HCT116 (cell line): Measurements from ENCODE around the gene IGSF21. TPM values are rescaled to one million over a fixed set of nuclear protein-coding genes. Genes with fewer than 3 reads are reported as not detected.
A peak's percentile ranks its signal among the peaks of the same experiment; 100 is the strongest.

ENCODE experiments used
- ATAC-seq: fragments of 200-7000 bp; cut with Tn5 transposase; 2 replicates; pipeline ENCODE4 v1.9.1; 2020; ENCODE audit warnings: mild to moderate bottlenecking, moderate library complexity
- BruUV-seq: library from RNA; stranded (reverse); fragments of 400-500 nt; replicated peaks from 2 replicates; lab custom pipeline; 2021; lab: Mats Ljungman, UMichigan
- CTCF ChIA-PET: fragments of 300-600 bp; sonication (Branson Sonifier 250); formaldehyde crosslinking; loops from one replicate; lab custom pipeline; 2021; ENCODE audit warnings: antibody characterized with exemption; lab: Charles Lee
- POLR2A ChIA-PET: fragments of 300-600, 350-600 bp; sonication (Branson Sonifier 250); formaldehyde crosslinking; loops from one replicate; lab custom pipeline; 2021; ENCODE audit warnings: antibody characterized with exemption; lab: Charles Lee
- RAD21 ChIA-PET, 2 experiments: fragments of 300-600 bp; sonication (Branson Sonifier 250); formaldehyde crosslinking; loops; one replicate each; lab custom pipeline; 2023; ENCODE audit warnings: low total read pairs in 2 of 2; ENCODE audit not compliant: uncharacterized antibody in 2 of 2, unreplicated experiment in 2 of 2, low non-redundant PET in 1 of 2; lab: Charles Lee
- DNase-seq: peaks from one replicate; pipeline ENCODE4 v3.0.0-alpha.2; 2010; ENCODE audit warnings: low read depth, low spot score
- H2AFZ ChIP-seq: fragments of 200-600 bp; shearing (Covaris generic), sonication (generic); 2 replicates; pipeline ENCODE4 v1.6.1; 2017; ENCODE audit warnings: low read depth, mixed run types, mixed read lengths, antibody characterized with exemption, low read length; ENCODE audit not compliant: poor library complexity, severe bottlenecking
- H3K27ac ChIP-seq: 2 replicates; pipeline ENCODE4 v1.5.1; 2012; ENCODE audit warnings: low read depth, low read length
- H3K27me3 ChIP-seq: fragments of 200-600 bp; sonication (generic); 2 replicates; pipeline ENCODE4 v1.6.1; 2016; ENCODE audit warnings: mixed run types, low read length, mixed read lengths; ENCODE audit not compliant: insufficient read depth
- H3K36me3 ChIP-seq, 2 experiments: fragments of 200-500 bp in 1 of 2; fragments of 200-600 bp in 1 of 2; sonication (Bioruptor generic) in 1 of 2; sonication (generic) in 1 of 2; 2 replicates each; pipeline versions ENCODE4 v1.5.1 to v1.6.1; 2014 to 2016; ENCODE audit warnings: low read length in 2 of 2, inconsistent platforms in 1 of 2, mixed read lengths in 1 of 2, mixed run types in 1 of 2; ENCODE audit not compliant: insufficient read depth in 2 of 2, control insufficient read depth in 1 of 2
- H3K4me1 ChIP-seq, 2 experiments: fragments of 200-600 bp in 1 of 2; sonication (generic) in 1 of 2; 2 replicates each; pipeline versions ENCODE4 v1.5.1 to v1.6.1; 2012 to 2017; ENCODE audit warnings: low read length in 2 of 2, inconsistent platforms in 1 of 2, mild to moderate bottlenecking in 1 of 2, mixed read lengths in 1 of 2, mixed run types in 1 of 2, moderate library complexity in 1 of 2; ENCODE audit not compliant: insufficient read depth in 2 of 2, control insufficient read depth in 1 of 2
- H3K4me2 ChIP-seq: fragments of 200-600 bp; sonication (generic); 2 replicates; pipeline ENCODE4 v1.6.1; 2017; ENCODE audit warnings: mixed run types, low read length, mixed read lengths
- H3K4me3 ChIP-seq, 2 experiments: fragments of 200-600 bp in 1 of 2; sonication (generic) in 1 of 2; replicated peaks in 1 of 2; 2 replicates each; pipeline ENCODE4 v1.5.1; 2011 to 2016; ENCODE audit warnings: low read length in 2 of 2, control low read depth in 1 of 2, low read depth in 1 of 2, mild to moderate bottlenecking in 1 of 2, mixed read lengths in 1 of 2, mixed run types in 1 of 2
- H3K79me2 ChIP-seq: fragments of 200-600 bp; sonication (generic); 2 replicates; pipeline ENCODE4 v1.6.1; 2017; ENCODE audit warnings: mild to moderate bottlenecking, mixed run types, low read length, moderate library complexity, mixed read lengths; ENCODE audit not compliant: insufficient read depth
- H3K9ac ChIP-seq: fragments of 200-600 bp; sonication (generic); 2 replicates; pipeline ENCODE4 v1.6.1; 2016; ENCODE audit warnings: low read length, mixed read lengths
- H3K9me2 ChIP-seq: fragments of 200-600 bp; sonication (generic), shearing (Covaris generic); 2 replicates; pipeline ENCODE4 v1.6.1; 2017; ENCODE audit warnings: mixed run types, mild to moderate bottlenecking, moderate library complexity; ENCODE audit not compliant: insufficient read depth
- H3K9me3 ChIP-seq, 2 experiments: fragments of 200-500 bp in 1 of 2; fragments of 200-600 bp in 1 of 2; sonication (Bioruptor generic) in 1 of 2; sonication (generic) in 1 of 2; 2 replicates each; pipeline ENCODE4 v1.6.1; 2014 to 2017; ENCODE audit warnings: low read length in 2 of 2, mixed read lengths in 2 of 2, inconsistent platforms in 1 of 2, low read depth in 1 of 2, mild to moderate bottlenecking in 1 of 2, mixed run types in 1 of 2, moderate library complexity in 1 of 2; ENCODE audit not compliant: control insufficient read depth in 1 of 2, insufficient read depth in 1 of 2
- H4K20me1 ChIP-seq: fragments of 200-600 bp; sonication (generic), shearing (Covaris generic); 2 replicates; pipeline ENCODE4 v1.6.1; 2017; ENCODE audit warnings: mixed run types, mild to moderate bottlenecking, moderate library complexity; ENCODE audit not compliant: insufficient read depth
- CBX3 ChIP-seq: IDR thresholded peaks from 2 replicates; pipeline ENCODE4 v1.6.1; 2012; ENCODE audit warnings: low read depth
- ELF1 ChIP-seq: IDR thresholded peaks from 2 replicates; pipeline ENCODE4 v1.6.1; 2012; ENCODE audit warnings: low read depth, borderline replicate concordance
- EZH2 ChIP-seq: fragments of 200-600 bp; sonication (generic); IDR thresholded peaks from 2 replicates; pipeline ENCODE4 v1.6.1; 2017; ENCODE audit warnings: antibody characterized with exemption, mixed run types
- MAX ChIP-seq: IDR thresholded peaks from 2 replicates; pipeline ENCODE4 v1.6.1; 2012
- POLR2A ChIP-seq: IDR thresholded peaks from 2 replicates; pipeline ENCODE4 v1.7.0; 2011; ENCODE audit warnings: borderline replicate concordance; ENCODE audit not compliant: insufficient read depth, insufficient read length; ENCODE audit errors: extremely low read depth
- POLR2AphosphoS5 ChIP-seq: IDR thresholded peaks from 2 replicates; pipeline ENCODE4 v1.6.1; 2011; ENCODE audit warnings: mild to moderate bottlenecking, low read depth, low read length, moderate library complexity
- TCF7L2 ChIP-seq: IDR thresholded peaks from 2 replicates; pipeline ENCODE4 v1.7.0; 2011; ENCODE audit warnings: borderline replicate concordance, inconsistent platforms; ENCODE audit not compliant: insufficient read depth, insufficient read length; ENCODE audit errors: extremely low read depth
- YY1 ChIP-seq: IDR thresholded peaks from 2 replicates; pipeline ENCODE4 v1.6.1; 2011; ENCODE audit warnings: low read length, low read depth, moderate library complexity, mild to moderate bottlenecking; ENCODE audit not compliant: insufficient replicate concordance; ENCODE audit errors: extremely low read depth
- ZBTB33 ChIP-seq: IDR thresholded peaks from 2 replicates; pipeline ENCODE4 v1.6.1; 2011; ENCODE audit warnings: mild to moderate bottlenecking, low read length, moderate library complexity; ENCODE audit not compliant: insufficient replicate concordance; ENCODE audit errors: extremely low read depth
- ZFX ChIP-seq: fragments of 450-650 bp; IDR thresholded peaks from 2 replicates; pipeline ENCODE4 v1.6.1; 2017
- ZNF274 ChIP-seq: fragments of 200-500 bp; sonication (Bioruptor generic); IDR thresholded peaks from 2 replicates; pipeline ENCODE4 v1.6.1; 2014; ENCODE audit warnings: mild to moderate bottlenecking, low read depth, low read length, inconsistent platforms
- intact Hi-C: fragments of 100-400 bp; cut with micrococcal nuclease; formaldehyde crosslinking; loops from 2 replicates; pipeline ENCODE4 v1.10.0; 2022
- total RNA-seq: library from RNA; stranded (reverse); gene quantifications from one replicate; pipeline ENCODE4 v1.2.1, GENCODE V29; 2021; ENCODE audit not compliant: unreplicated experiment

IGSF21 gene
- total RNA-seq, 1 experiment from 2014 or later, result not detected

- BruUV-seq, result no TSS peak
- Histone ChIP-seq H2AFZ (no peak overlapping the region), H3K9ac (no peak overlapping the region), H3K4me1 (peaks cover 8 to 24% of the 10 kb centered on the region in 2 experiments), H3K79me2 (no peaks in the 10 kb centered on the region), H4K20me1 (no peaks in the 10 kb centered on the region), H3K27me3 (no peaks in the 10 kb centered on the region), H3K9me3 (no peaks in the 10 kb centered on the region), H3K4me2 (peak overlapping the region; percentile 61; the same call in 1 of the 2 replicates), H3K4me3 (no peak overlapping the region), H3K36me3 (no peaks in the 10 kb centered on the region), H3K27ac (no peak overlapping the region), H3K9me2 (no peaks in the 10 kb centered on the region)
- POLR2A ChIA-PET, result no interaction called here
- no peak for DNase-seq
- CTCF ChIA-PET, result no interaction called here
- ATAC-seq, result no peak
- TF ChIP-seq TCF7L2 (no peak), MAX (no peak), POLR2A (no peak), YY1 (no peak), ELF1 (no peak), POLR2AphosphoS5 (no peak), ZFX (no peak), ZBTB33 (no peak), ZNF274 (no peak), EZH2 (no peak), CBX3 (no peak)
- RAD21 ChIA-PET, result no interaction called here
- intact Hi-C loops, result no loop called here
Observed at GRCh38 chr1:18146886-18147285, 39.3 kb downstream of the IGSF21 start.
